Anterior cingulate cortex (tissue), 58 donors: ENCODE results near the gene SUPT20HL1.
A peak's percentile ranks its signal among the peaks of the same experiment; 100 is the strongest.
"Not testable (repeated sequence)": the region's sequence is repeated elsewhere in the genome, so short reads cannot be mapped to it uniquely, and the experiment has no call there.

Source experiments
- DNase-seq, 58 donors: peaks; one replicate each; lab custom pipeline; 2025; lab: John Stamatoyannopoulos, UW

SUPT20HL1 gene

GRCh38 chrX:24362089-24362745 lies 1.8 kb downstream of the SUPT20HL1 start:
- not testable (repeated sequence) for DNase-seq

- peak in 1 of 58 donors; percentile 0 for DNase-seq
Observed at GRCh38 chrX:24363432-24364181, 3.2 kb downstream of the SUPT20HL1 start.

- no peak for DNase-seq
Observed at GRCh38 chrX:24364326-24364725, 3.9 kb downstream of the SUPT20HL1 start.

- no peak for DNase-seq
Observed at GRCh38 chrX:24364851-24365538, 4.6 kb downstream of the SUPT20HL1 start.

- DNase-seq, result not testable (repeated sequence)
Observed at GRCh38 chrX:24366762-24367400, 6.4 kb downstream of the SUPT20HL1 start.

- DNase-seq, result no peak
Observed at GRCh38 chrX:24369816-24370215, 9.4 kb downstream of the SUPT20HL1 start.

GRCh38 chrX:24371391-24371972 lies 11.0 kb downstream of the SUPT20HL1 start:
- peak in 31 of 58 donors; percentile 1 to 55 (median 6) for DNase-seq

GRCh38 chrX:24372021-24372763 lies 11.8 kb downstream of the SUPT20HL1 start:
- DNase-seq, result no peak

- DNase-seq, result peak in 1 of 58 donors; percentile 0
Observed at GRCh38 chrX:24375600-24376131, 15.2 kb downstream of the SUPT20HL1 start.

GRCh38 chrX:24376403-24376802 lies 16.0 kb downstream of the SUPT20HL1 start:
- DNase-seq, result no peak

- no peak for DNase-seq
Observed at GRCh38 chrX:24377195-24377594, 16.8 kb downstream of the SUPT20HL1 start.

GRCh38 chrX:24377911-24378468 lies 17.6 kb downstream of the SUPT20HL1 start:
- no peak for DNase-seq

GRCh38 chrX:24378706-24379105 lies 18.3 kb downstream of the SUPT20HL1 start:
- no peak for DNase-seq

GRCh38 chrX:24380262-24381187 lies 20.1 kb downstream of the SUPT20HL1 start:
- DNase-seq, result no peak

- not testable (repeated sequence) for DNase-seq
Observed at GRCh38 chrX:24382315-24382714, 21.9 kb downstream of the SUPT20HL1 start.

- no peak for DNase-seq
Observed at GRCh38 chrX:24387724-24388123, 27.3 kb downstream of the SUPT20HL1 start.

- DNase-seq, result no peak
Observed at GRCh38 chrX:24391389-24391788, 30.9 kb downstream of the SUPT20HL1 start.

- DNase-seq, result no peak
Observed at GRCh38 chrX:24391843-24392242, 31.4 kb downstream of the SUPT20HL1 start.
